PC-3 (cell line): Measurements from ENCODE around the gene MADCAM1.

Experiments used
- CTCF ChIP-seq: fragments of 300-600 bp; sonication (generic); conservative IDR thresholded peaks from 2 replicates; pipeline ENCODE4 v1.5.1; 2017; ENCODE audit warnings: antibody characterized with exemption, low read depth, mild to moderate bottlenecking, low read length
- EZH2 ChIP-seq: fragments of 300-600 bp; sonication (generic); IDR thresholded peaks from one replicate; pipeline ENCODE4 v1.6.1; 2017; ENCODE audit warnings: antibody characterized with exemption, mild to moderate bottlenecking, low read length; ENCODE audit not compliant: unreplicated experiment

- TF ChIP-seq CTCF (no peak), EZH2 (no peak)
Observed at GRCh38 chr19:465056-465816, 31.1 kb upstream of the MADCAM1 start.
